ENCODE data around the gene CTBP1. TPM values are rescaled to one million over a fixed set of nuclear protein-coding genes. Genes with fewer than 3 reads are reported as not detected.

The CTBP1 gene
- total and polyA plus RNA-seq, 2 experiments from 2014 or later: 74.0 to 192 TPM

- Histone ChIP-seq H3K27ac (ENCODE audit: low read depth) (no peak overlapping the region), H3K27me3 (ENCODE audit: insufficient read depth) (peaks cover 48% of the 10 kb centered on the region), H3F3A (replicated peaks; ENCODE audit: low read depth) (no peaks in the 10 kb centered on the region), H3K9me2 (ENCODE audit: insufficient read depth) (no peaks in the 10 kb centered on the region), H4K20me1 (replicated peaks; ENCODE audit: insufficient read depth) (no peaks in the 10 kb centered on the region), H3K4me2 (no peak overlapping the region), H2AFZ (no peak overlapping the region), H3K4me1 (ENCODE audit: insufficient read depth) (no peaks in the 10 kb centered on the region), H3K79me2 (replicated peaks; ENCODE audit: insufficient read depth) (no peaks in the 10 kb centered on the region), H3K4me3 (no peak overlapping the region), H3K36me3 (ENCODE audit: insufficient read depth) (0 out of 2 replicates have a peak, but pooled peaks cover 4% of the 10 kb centered on the region)
- no peak for ATAC-seq
- Mint-ChIP-seq H3K27me3 (ENCODE audit: insufficient read depth, low read depth, poor library complexity) (peaks cover 45% of the 10 kb centered on the region), H3K9me3 (peaks cover 14% of the 10 kb centered on the region), H3K36me3 (ENCODE audit: low read depth) (peaks cover 3% of the 10 kb centered on the region; the same call in 2 of the 3 replicates), H3K4me1 (no peaks in the 10 kb centered on the region; the same call in 1 of the 3 replicates), H3K27ac (no peak overlapping the region), H3K4me3 (no peak overlapping the region)
- TF ChIP-seq STAT1 (IDR thresholded peaks at IDR 0.05; ENCODE audit: unreplicated experiment) (no peak), EZH2phosphoT487 (IDR thresholded peaks at IDR 0.05; ENCODE audit: unreplicated experiment) (no peak)
- DNase-seq (ENCODE audit: low spot score): no peak
Observed at GRCh38 chr4:1174941-1175634, 73.8 kb downstream of the CTBP1 start.

GRCh38 chr4:1172971-1173757 is 75.8 kb downstream of the CTBP1 start:
- H3K4me3 ChIP-seq: peak overlapping the region; percentile 42
- Mint-ChIP-seq H3K4me3 (peak overlapping the region; percentile 27; the same call in 1 of the 3 replicates), H3K27me3 (ENCODE audit: insufficient read depth, low read depth, poor library complexity) (peaks cover 63% of the 10 kb centered on the region), H3K36me3 (ENCODE audit: low read depth) (no peaks in the 10 kb centered on the region; the same call in 2 of the 3 replicates), H3K27ac (no peak overlapping the region), H3K9me3 (no peaks in the 10 kb centered on the region; the same call in 2 of the 3 replicates), H3K4me1 (no peaks in the 10 kb centered on the region; the same call in 1 of the 3 replicates)
- H3K27me3 ChIP-seq (ENCODE audit: insufficient read depth): peaks cover 65% of the 10 kb centered on the region
- H3K9me2 ChIP-seq (ENCODE audit: insufficient read depth): no peaks in the 10 kb centered on the region
- peak overlapping the region; percentile 73 for H3K4me2 ChIP-seq
- no peaks in the 10 kb centered on the region for H3F3A ChIP-seq (replicated peaks; ENCODE audit: low read depth)
- no peaks in the 10 kb centered on the region for H4K20me1 ChIP-seq (replicated peaks; ENCODE audit: insufficient read depth)
- no peaks in the 10 kb centered on the region for H3K79me2 ChIP-seq (replicated peaks; ENCODE audit: insufficient read depth)
- H2AFZ ChIP-seq: no peak overlapping the region
- H3K4me1 ChIP-seq (ENCODE audit: insufficient read depth): no peaks in the 10 kb centered on the region
- H3K27ac ChIP-seq (ENCODE audit: low read depth): no peak overlapping the region
- no peak for TF ChIP-seq ZNF331 (CRISPR knock-in tag; IDR thresholded peaks at IDR 0.05; ENCODE audit: low read depth)
- TF ChIP-seq JUNB (IDR thresholded peaks at IDR 0.05; ENCODE audit: unreplicated experiment): no peak
- ATAC-seq (peak; percentile 8), DNase-seq (ENCODE audit: low spot score) (peak; percentile 59)
- no peaks in the 10 kb centered on the region for H3K36me3 ChIP-seq (ENCODE audit: insufficient read depth)

GRCh38 chr4:1172228-1172851 is 76.6 kb downstream of the CTBP1 start, which contains the start of gene SPON2:
SPON2 (minus strand) TSS chr4:1172583.
- H3K27ac ChIP-seq (ENCODE audit: low read depth): no peak within 1 kb of the TSS
- H4K20me1 ChIP-seq (replicated peaks; ENCODE audit: insufficient read depth): no peaks in the 10 kb centered on the region
- TF ChIP-seq EZH2phosphoT487 (IDR thresholded peaks at IDR 0.05; ENCODE audit: unreplicated experiment): peak; percentile 78
- TF ChIP-seq JUNB (IDR thresholded peaks at IDR 0.05; ENCODE audit: unreplicated experiment): no peak
- no peak for TF ChIP-seq STAT1 (IDR thresholded peaks at IDR 0.05; ENCODE audit: unreplicated experiment)
- peak; percentile 64 for TF ChIP-seq EZH2 (IDR thresholded peaks at IDR 0.05; ENCODE audit: low read depth, unreplicated experiment)
- Mint-ChIP-seq H3K36me3 (ENCODE audit: low read depth) (no peaks in the 10 kb centered on the region; the same call in 2 of the 3 replicates), H3K4me1 (no peaks in the 10 kb centered on the region; the same call in 1 of the 3 replicates), H3K27ac (no peak within 1 kb of the TSS), H3K4me3 (peak within 1 kb of the TSS; percentile 53), H3K27me3 (ENCODE audit: insufficient read depth, low read depth, poor library complexity) (peaks cover 71% of the 10 kb centered on the region), H3K9me3 (no peaks in the 10 kb centered on the region; the same call in 2 of the 3 replicates)
- H3K4me2 ChIP-seq: peak within 1 kb of the TSS; percentile 84
- peak within 1 kb of the TSS; percentile 60 for H3K4me3 ChIP-seq
- H3K27me3 ChIP-seq (ENCODE audit: insufficient read depth): peaks cover 71% of the 10 kb centered on the region
- peak; percentile 23 for ATAC-seq
- peak within 1 kb of the TSS; percentile 47; the same call in 1 of the 2 replicates for H2AFZ ChIP-seq
- H3K79me2 ChIP-seq (replicated peaks; ENCODE audit: insufficient read depth): no peaks in the 10 kb centered on the region
- no peaks in the 10 kb centered on the region for H3F3A ChIP-seq (replicated peaks; ENCODE audit: low read depth)
- H3K9me2 ChIP-seq (ENCODE audit: insufficient read depth): no peaks in the 10 kb centered on the region
- no peaks in the 10 kb centered on the region for H3K4me1 ChIP-seq (ENCODE audit: insufficient read depth)
- H3K36me3 ChIP-seq (ENCODE audit: insufficient read depth): no peaks in the 10 kb centered on the region
- peak; percentile 62 for DNase-seq (ENCODE audit: low spot score)

Measured in GM23338 (cell line).